Omental fat pad (tissue), 4 donors: ENCODE measurements around the gene RNF4. TPM values are rescaled to one million over a fixed set of nuclear protein-coding genes. Genes with fewer than 3 reads are reported as not detected.
"Not testable (repeated sequence)": the region's sequence is repeated elsewhere in the genome, so short reads cannot be mapped to it uniquely, and the experiment has no call there.

Experiments used
- ATAC-seq: fragments of 150-250 bp; one replicate; pipeline ENCODE4 v1.9.1; 2016; ENCODE audit warnings: mild to moderate bottlenecking, moderate library complexity; ENCODE audit not compliant: low FRiP score
- DNase-seq: peaks from one replicate; pipeline ENCODE4 v3.0.0-alpha.2; 2019; ENCODE audit warnings: low spot score
- CTCF ChIP-seq, 3 donors: fragments of 450-650 bp; IDR thresholded peaks; one replicate each; pipeline ENCODE4 v1.5.1; 2016 to 2017; ENCODE audit warnings: antibody characterized with exemption in 3 of 3, mild to moderate bottlenecking in 3 of 3, moderate library complexity in 2 of 3
- total RNA-seq, 4 donors: library from RNA; depleted of rRNA; stranded (reverse); fragments of >200 nt; gene quantifications; one replicate each; pipeline ENCODE4 v1.1.0, GENCODE V29; 2016

RNF4 gene
- total RNA-seq, 4 donors from 2014 or later = 38.5 to 90.1 (median 44.5) TPM

DNA sequence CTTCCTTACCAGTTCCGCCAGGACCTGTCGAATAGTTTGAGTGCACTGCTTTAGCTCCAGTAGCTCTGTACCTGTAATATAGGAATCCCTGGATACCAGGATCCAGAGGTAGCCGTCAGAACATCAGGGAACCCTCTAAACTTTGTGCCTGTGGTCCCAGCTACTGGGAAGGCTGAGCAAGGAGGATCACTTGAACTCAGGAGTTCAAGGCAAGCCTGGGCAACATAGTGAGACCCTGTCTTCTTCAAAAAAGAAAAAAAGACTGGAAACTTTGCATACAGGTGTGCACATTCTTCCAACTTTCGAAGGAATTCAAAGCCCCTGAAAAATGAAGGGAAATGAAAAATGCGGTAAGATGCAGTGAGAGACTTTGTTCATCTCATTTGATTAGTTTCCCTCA lies 34.9 kb downstream of the RNF4 start:
- TF ChIP-seq CTCF (IDR thresholded peaks at IDR 0.05) = no peak
- DNase-seq (no peak), ATAC-seq (no peak)

DNA sequence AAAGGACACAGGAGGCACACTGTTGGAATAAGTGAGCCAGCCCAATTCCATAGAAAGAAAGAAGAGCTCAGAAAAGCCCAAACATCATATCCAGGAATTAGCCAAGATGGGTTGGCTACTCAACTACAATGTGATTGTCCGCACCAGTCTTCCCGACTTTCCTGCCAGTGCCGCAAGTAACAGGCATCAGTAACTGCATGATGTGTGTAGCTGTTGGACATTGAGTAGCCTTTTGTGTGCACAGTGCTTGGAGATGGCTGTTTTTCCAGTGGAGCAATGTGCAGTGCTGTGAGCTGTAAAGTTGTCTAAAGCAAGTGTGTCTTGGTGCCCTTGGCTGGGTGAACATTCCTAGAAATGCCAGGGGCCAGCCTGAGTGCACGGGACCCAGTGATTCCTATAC lies 38.4 kb downstream of the RNF4 start:
- ATAC-seq = no peak
- DNase-seq = no peak
- no peak for TF ChIP-seq CTCF (IDR thresholded peaks at IDR 0.05)

DNA sequence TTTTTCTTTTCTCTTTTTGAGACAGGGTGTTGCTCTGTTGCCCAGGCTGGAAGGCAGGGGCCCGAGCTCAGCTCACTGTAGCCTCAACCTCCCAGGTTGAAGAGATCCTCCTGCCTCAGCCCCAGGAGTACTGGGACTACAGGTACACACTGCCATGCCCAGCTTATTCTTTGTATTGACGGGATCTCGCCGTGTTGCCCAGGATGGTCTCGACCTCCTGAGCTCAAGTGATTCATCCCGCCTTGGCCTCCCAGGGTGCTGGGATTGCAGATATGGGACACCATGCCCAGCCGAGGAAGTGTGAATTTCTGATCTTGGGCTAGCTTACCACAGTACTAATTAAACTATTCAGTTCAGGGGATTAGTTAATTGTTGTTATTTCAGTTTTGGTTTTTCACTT lies 38.9 kb downstream of the RNF4 start:
- DNase-seq = no peak
- TF ChIP-seq CTCF (IDR thresholded peaks at IDR 0.05) = no peak
- no peak for ATAC-seq

DNA sequence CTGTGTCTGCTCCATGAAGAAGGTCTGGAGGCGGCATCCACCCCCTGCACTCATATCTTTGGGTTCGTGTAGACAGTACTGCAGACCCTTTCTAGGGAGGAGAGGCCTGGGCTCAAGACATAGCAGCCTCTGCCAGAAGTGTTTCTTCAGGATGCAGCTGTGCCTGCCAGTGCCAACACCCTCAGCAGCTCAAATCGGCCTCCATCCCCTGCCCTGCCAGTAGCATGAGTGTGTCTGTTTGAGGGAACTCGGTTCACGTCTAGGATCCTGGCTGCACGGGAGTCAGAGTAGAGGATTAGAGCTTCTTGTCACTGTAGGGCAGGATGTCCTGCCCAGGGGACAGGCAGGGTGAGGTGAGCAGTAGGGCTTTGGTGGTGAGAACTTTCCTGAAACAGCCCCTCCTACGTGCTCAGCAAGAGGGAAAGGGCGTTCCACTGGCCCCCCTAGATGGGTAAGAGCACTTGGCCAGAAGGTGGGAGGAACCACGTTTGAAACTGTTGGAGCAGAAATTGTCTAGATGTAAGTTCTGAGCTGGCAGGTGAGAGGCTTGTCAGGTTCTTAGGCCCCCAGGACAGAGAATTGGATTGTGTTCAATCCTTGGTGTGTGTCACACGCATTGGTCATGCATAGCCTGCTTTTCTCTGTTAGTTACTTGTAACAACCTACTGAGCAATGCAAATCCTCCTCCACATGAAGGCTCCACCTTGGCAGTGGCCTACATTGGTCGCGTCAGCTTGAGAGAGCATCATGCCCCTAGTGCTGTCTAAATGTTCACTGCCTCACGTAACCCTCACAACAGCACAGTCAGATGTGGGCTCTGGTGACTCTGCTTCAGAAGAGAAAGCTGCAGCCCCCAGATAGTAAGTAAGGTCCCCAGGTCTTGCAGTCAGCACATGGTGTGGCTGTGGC lies 41.7 kb downstream of the RNF4 start:
- TF ChIP-seq CTCF (IDR thresholded peaks at IDR 0.05) = no peak
- ATAC-seq = peak; percentile 20
- DNase-seq = no peak

- ATAC-seq (no peak), DNase-seq (no peak)
- no peak for TF ChIP-seq CTCF (IDR thresholded peaks at IDR 0.05)
Observed at GRCh38 chr4:2511645-2512131, 42.8 kb downstream of the RNF4 start.

GRCh38 chr4:2512396-2513135 lies 43.7 kb downstream of the RNF4 start:
- ATAC-seq (no peak), DNase-seq (no peak)
- TF ChIP-seq CTCF (IDR thresholded peaks at IDR 0.05) = no peak

DNA sequence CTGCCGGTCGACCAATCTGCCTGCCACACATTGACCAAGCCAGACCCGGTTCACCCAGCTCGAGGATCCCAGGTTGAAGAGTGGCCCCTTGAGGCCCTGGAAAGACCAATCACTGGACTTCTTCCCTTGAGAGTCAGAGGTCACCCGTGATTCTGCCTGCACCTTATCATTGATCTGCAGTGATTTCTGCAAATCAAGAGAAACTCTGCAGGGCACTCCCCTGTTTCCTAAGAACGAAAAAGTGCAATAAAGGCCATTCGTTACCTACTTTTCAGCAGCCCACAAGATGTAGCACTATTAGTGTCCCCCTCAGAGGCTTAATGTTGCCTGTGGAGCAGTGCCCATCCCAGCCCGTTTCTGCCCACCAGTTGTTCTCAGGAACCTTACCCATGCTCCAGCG lies 45.3 kb downstream of the RNF4 start:
- ATAC-seq, DNase-seq: not testable (repeated sequence)

DNA sequence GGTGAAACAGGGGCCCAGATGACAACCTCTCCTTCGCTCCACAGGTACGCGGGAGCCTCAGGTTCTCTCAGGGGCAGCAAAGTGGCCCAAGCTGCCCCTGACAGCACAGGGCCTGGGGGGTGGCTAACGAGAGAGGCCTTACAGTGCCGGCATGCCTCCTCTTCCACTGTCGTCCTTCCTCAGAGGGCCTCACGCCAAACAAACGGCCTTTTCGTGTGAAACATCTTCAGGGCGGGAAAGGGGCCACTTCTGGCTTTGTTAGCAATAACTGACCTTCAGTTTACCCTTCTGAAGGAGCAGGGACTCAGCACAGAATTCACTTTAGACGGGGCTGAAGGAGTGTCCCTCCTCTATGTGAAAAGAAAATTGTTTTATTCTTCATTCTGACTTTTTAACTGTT lies 46.0 kb downstream of the RNF4 start:
- ATAC-seq, DNase-seq: not testable (repeated sequence)
